SJCRH30 (cell line): ENCODE measurements around the gene ELAVL1. TPM values are rescaled to one million over a fixed set of nuclear protein-coding genes. Genes with fewer than 3 reads are reported as not detected.

Source experiments
- total RNA-seq: library from RNA; depleted of rRNA; stranded (reverse); fragments of >200 nt; shearing (Covaris generic); gene quantifications from 2 replicates; pipeline ENCODE4 v1.2.3, GENCODE V29; 2014; rRNA removed

The ELAVL1 gene
- total RNA-seq, 1 experiment from 2014 or later, result 79.4 TPM

Other genes starting within 250 kb of the ELAVL1 start
- not detected in 2 replicates for gene CLEC4M, start 242.4 kb downstream of the ELAVL1 start, total RNA-seq
- 5.5 and 6.0 TPM in 2 replicates for gene EVI5L, start 175.4 kb downstream of the ELAVL1 start, total RNA-seq
- not detected in 2 replicates for gene PRR36, start 131.3 kb downstream of the ELAVL1 start, total RNA-seq
- gene LRRC8E, start 117.1 kb downstream of the ELAVL1 start, total RNA-seq, result 0.04 and 0.15 TPM in 2 replicates
- 12.9 and 13.6 TPM in 2 replicates for gene MAP2K7, start 101.8 kb downstream of the ELAVL1 start, total RNA-seq
- gene TGFBR3L, start 90.8 kb downstream of the ELAVL1 start, total RNA-seq, result not detected in 2 replicates
- 15.8 and 17.4 TPM in 2 replicates for gene SNAPC2, start 85.3 kb downstream of the ELAVL1 start, total RNA-seq
- gene CTXN1, start 79.5 kb downstream of the ELAVL1 start, total RNA-seq, result 1.0 TPM in 2 replicates
- 49.5 and 55.2 TPM in 2 replicates for gene TIMM44, start 62.0 kb downstream of the ELAVL1 start, total RNA-seq
- not detected in 2 replicates for gene CCL25, start 47.1 kb upstream of the ELAVL1 start, total RNA-seq
- gene FBN3, start 144.0 kb upstream of the ELAVL1 start, total RNA-seq, result 0.02 TPM in 1 of 2 replicates, not detected in the other
- gene CERS4, start 203.7 kb upstream of the ELAVL1 start, total RNA-seq, result 9.3 and 9.9 TPM in 2 replicates